Mesenchymal stem cell (in vitro differentiated cells and primary cell): ENCODE measurements around the gene WNT2.

Experiments used
- DNase-seq: peaks from one replicate; pipeline ENCODE4 v3.0.0-alpha.2; 2013
- H2AFZ ChIP-seq: one replicate; pipeline ENCODE4 v1.6.1; 2013; ENCODE audit warnings: low read depth, mild to moderate bottlenecking, control low read depth, inconsistent platforms, low read length, moderate library complexity
- H2AK5ac ChIP-seq: 2 replicates; pipeline ENCODE4 v1.6.1; 2013; ENCODE audit warnings: low read length, moderate library complexity, mild to moderate bottlenecking, inconsistent platforms; ENCODE audit not compliant: severe bottlenecking
- H2BK120ac ChIP-seq: one replicate; pipeline ENCODE4 v1.6.1; 2013; ENCODE audit warnings: low read depth, mild to moderate bottlenecking, inconsistent platforms, low read length, moderate library complexity
- H2BK12ac ChIP-seq, 2 experiments: one replicate each; pipeline ENCODE4 v1.6.1; 2013; ENCODE audit warnings: inconsistent platforms in 2 of 2, low read length in 2 of 2, mild to moderate bottlenecking in 2 of 2, moderate library complexity in 2 of 2, control low read depth in 1 of 2
- H2BK15ac ChIP-seq: one replicate; pipeline ENCODE4 v1.6.1; 2013; ENCODE audit warnings: mild to moderate bottlenecking, low read depth, inconsistent platforms; ENCODE audit not compliant: poor library complexity, severe bottlenecking
- H2BK5ac ChIP-seq: 2 replicates; pipeline ENCODE4 v1.6.1; 2013; ENCODE audit warnings: low read depth, mild to moderate bottlenecking, low read length, control low read depth, inconsistent platforms; ENCODE audit not compliant: poor library complexity, severe bottlenecking
- H3K14ac ChIP-seq, 2 experiments: one replicate each; pipeline ENCODE4 v1.6.1; 2013; ENCODE audit warnings: inconsistent platforms in 2 of 2, low read length in 2 of 2, control low read depth in 1 of 2, mild to moderate bottlenecking in 1 of 2, moderate library complexity in 1 of 2
- H3K18ac ChIP-seq, 2 experiments: one replicate each; pipeline ENCODE4 v1.6.1; 2013; ENCODE audit warnings: inconsistent platforms in 2 of 2, low read length in 2 of 2, control low read depth in 1 of 2, low read depth in 1 of 2, mild to moderate bottlenecking in 1 of 2
- H3K23ac ChIP-seq, 2 experiments: one replicate each; pipeline ENCODE4 v1.6.1; 2013; ENCODE audit warnings: inconsistent platforms in 2 of 2, low read length in 2 of 2, mild to moderate bottlenecking in 2 of 2, moderate library complexity in 2 of 2, control low read depth in 1 of 2
- H3K27ac ChIP-seq: 2 replicates; pipeline ENCODE4 v1.5.1; 2013; ENCODE audit warnings: mild to moderate bottlenecking, moderate library complexity, low read length, control low read depth, inconsistent platforms; ENCODE audit not compliant: poor library complexity, severe bottlenecking
- H3K27me3 ChIP-seq, 2 experiments: 2 replicates each; pipeline versions ENCODE4 v1.6.1 to v1.7.0; 2013; ENCODE audit warnings: low read length in 2 of 2, mild to moderate bottlenecking in 2 of 2, moderate library complexity in 2 of 2, control low read depth in 1 of 2, inconsistent platforms in 1 of 2; ENCODE audit not compliant: control insufficient read depth in 1 of 2, insufficient read depth in 1 of 2
- H3K36me3 ChIP-seq, 2 experiments: 2 replicates each; pipeline versions ENCODE4 v1.6.1 to v1.7.0; 2013; ENCODE audit warnings: low read length in 2 of 2, control low read depth in 1 of 2, inconsistent platforms in 1 of 2, low read depth in 1 of 2, mild to moderate bottlenecking in 1 of 2; ENCODE audit not compliant: insufficient read depth in 2 of 2, control insufficient read depth in 1 of 2
- H3K4ac ChIP-seq, 2 experiments: one replicate each; pipeline ENCODE4 v1.6.1; 2013; ENCODE audit warnings: inconsistent platforms in 2 of 2, low read length in 2 of 2, mild to moderate bottlenecking in 2 of 2, moderate library complexity in 2 of 2, control low read depth in 1 of 2, low read depth in 1 of 2
- H3K4me1 ChIP-seq: 2 replicates; pipeline ENCODE4 v1.6.1; 2013; ENCODE audit warnings: low read depth, low read length, control low read depth; ENCODE audit not compliant: control insufficient read depth, insufficient read depth
- H3K4me2 ChIP-seq: 2 replicates; pipeline ENCODE4 v1.6.1; 2013; ENCODE audit warnings: low read length, mild to moderate bottlenecking, inconsistent platforms; ENCODE audit not compliant: poor library complexity, severe bottlenecking
- H3K4me3 ChIP-seq, 2 experiments: 2 replicates each; pipeline versions ENCODE4 v1.5.1 to v1.7.0; 2013; ENCODE audit warnings: low read length in 2 of 2, mild to moderate bottlenecking in 2 of 2, control low read depth in 1 of 2, low read depth in 1 of 2; ENCODE audit not compliant: insufficient read depth in 1 of 2
- H3K79me1 ChIP-seq: replicated peaks from 2 replicates; pipeline ENCODE4 v1.6.1; 2013; ENCODE audit warnings: mild to moderate bottlenecking, control low read depth, low read length, inconsistent platforms; ENCODE audit not compliant: poor library complexity, severe bottlenecking
- H3K9ac ChIP-seq: 2 replicates; pipeline ENCODE4 v1.7.0; 2013; ENCODE audit warnings: mild to moderate bottlenecking, low read length, moderate library complexity
- H3K9me3 ChIP-seq: 2 replicates; pipeline ENCODE4 v1.7.0; 2013; ENCODE audit warnings: mild to moderate bottlenecking, low read length; ENCODE audit not compliant: control insufficient read depth
- H4K8ac ChIP-seq: one replicate; pipeline ENCODE4 v1.6.1; 2013; ENCODE audit warnings: inconsistent platforms, mild to moderate bottlenecking, low read length, moderate library complexity
- H4K91ac ChIP-seq: one replicate; pipeline ENCODE4 v1.6.1; 2013; ENCODE audit warnings: mild to moderate bottlenecking, low read length, inconsistent platforms
- WGBS: methylation state at CpG from one replicate; pipeline ENCODE4 v1.1.7; 2013; ENCODE audit warnings: mixed read lengths; 5-methylcytosine and 5-hydroxymethylcytosine counted together

Gene WNT2

GRCh38 chr7:117325836-117326235 is 3.0 kb upstream of the WNT2 start:
- Histone ChIP-seq H4K8ac (no peak overlapping the region), H3K27me3 (peaks cover 16 to 21% of the 10 kb centered on the region in 2 experiments), H3K23ac (no peak overlapping the region), H3K9me3 (peaks cover 31% of the 10 kb centered on the region), H3K4me2 (no peak overlapping the region), H3K36me3 (no peaks in the 10 kb centered on the region), H3K4me3 (no peak overlapping the region), H3K4ac (no peak overlapping the region), H3K18ac (no peak overlapping the region), H2BK12ac (no peak overlapping the region), H2BK15ac (no peak overlapping the region), H2AFZ (no peak overlapping the region), H2AK5ac (no peak overlapping the region), H3K9ac (no peak overlapping the region), H3K14ac (no peak overlapping the region), H2BK120ac (no peak overlapping the region), H4K91ac (no peak overlapping the region), H2BK5ac (no peak overlapping the region), H3K27ac (peak overlapping the region; percentile 20), H3K79me1 (no peaks in the 10 kb centered on the region), H3K4me1 (peaks cover 22% of the 10 kb centered on the region)
- DNase-seq: no peak
- WGBS: 100% methylated on average over 1 of the region's 1 CpG

GRCh38 chr7:117324960-117325359 is 2.1 kb upstream of the WNT2 start:
- WGBS: 62% methylated on average over 3 of the region's 4 CpGs
- Histone ChIP-seq H3K36me3 (peaks cover 0 to 3% of the 10 kb centered on the region in 2 experiments), H3K4me2 (peak overlapping the region; percentile 91), H2AK5ac (no peak overlapping the region), H3K9ac (peak overlapping the region; percentile 57), H2BK12ac (no peak overlapping the region), H3K4me1 (peaks cover 22% of the 10 kb centered on the region), H3K4me3 (peak overlapping the region in 1 of 2 experiments; percentile 80), H4K91ac (no peak overlapping the region), H4K8ac (no peak overlapping the region), H2AFZ (no peak overlapping the region), H3K23ac (no peak overlapping the region), H2BK120ac (no peak overlapping the region), H3K4ac (no peak overlapping the region), H3K14ac (no peak overlapping the region), H3K18ac (no peak overlapping the region), H3K27ac (peak overlapping the region; percentile 15), H3K9me3 (peaks cover 22% of the 10 kb centered on the region), H2BK15ac (no peak overlapping the region), H3K79me1 (no peaks in the 10 kb centered on the region), H2BK5ac (no peak overlapping the region), H3K27me3 (peaks cover 16 to 27% of the 10 kb centered on the region in 2 experiments)
- no peak for DNase-seq

GRCh38 chr7:117323851-117324711 is 1.2 kb upstream of the WNT2 start:
- peak; percentile 56 for DNase-seq
- peak overlapping the region; percentile 32 for H4K8ac ChIP-seq
- peak overlapping the region in 1 of 2 experiments; percentile 66 for H2BK12ac ChIP-seq
- peaks cover 22% of the 10 kb centered on the region for H3K4me1 ChIP-seq
- H3K9ac ChIP-seq: peak overlapping the region; percentile 57
- H3K23ac ChIP-seq: no peak overlapping the region
- peak overlapping the region in 1 of 2 experiments; percentile 77 for H3K18ac ChIP-seq
- H2BK120ac ChIP-seq: no peak overlapping the region
- no peak overlapping the region for H2BK15ac ChIP-seq
- no peak overlapping the region for H4K91ac ChIP-seq
- under 1% methylated on average over 51 of the region's 67 CpGs for WGBS
- H2AFZ ChIP-seq: peak overlapping the region; percentile 80
- no peak overlapping the region for H2BK5ac ChIP-seq
- no peak overlapping the region for H3K27ac ChIP-seq
- H3K14ac ChIP-seq: no peak overlapping the region
- no peak overlapping the region for H3K4ac ChIP-seq
- peak overlapping the region; percentile 91 for H3K4me2 ChIP-seq
- no peaks in the 10 kb centered on the region for H3K79me1 ChIP-seq
- peaks cover 16% of the 10 kb centered on the region for H3K9me3 ChIP-seq
- peaks cover 16 to 27% of the 10 kb centered on the region in 2 experiments for H3K27me3 ChIP-seq
- peak overlapping the region; percentile 51 to 80 for H3K4me3 ChIP-seq
- H3K36me3 ChIP-seq: peaks cover 0 to 3% of the 10 kb centered on the region in 2 experiments
- H2AK5ac ChIP-seq: no peak overlapping the region

DNA sequence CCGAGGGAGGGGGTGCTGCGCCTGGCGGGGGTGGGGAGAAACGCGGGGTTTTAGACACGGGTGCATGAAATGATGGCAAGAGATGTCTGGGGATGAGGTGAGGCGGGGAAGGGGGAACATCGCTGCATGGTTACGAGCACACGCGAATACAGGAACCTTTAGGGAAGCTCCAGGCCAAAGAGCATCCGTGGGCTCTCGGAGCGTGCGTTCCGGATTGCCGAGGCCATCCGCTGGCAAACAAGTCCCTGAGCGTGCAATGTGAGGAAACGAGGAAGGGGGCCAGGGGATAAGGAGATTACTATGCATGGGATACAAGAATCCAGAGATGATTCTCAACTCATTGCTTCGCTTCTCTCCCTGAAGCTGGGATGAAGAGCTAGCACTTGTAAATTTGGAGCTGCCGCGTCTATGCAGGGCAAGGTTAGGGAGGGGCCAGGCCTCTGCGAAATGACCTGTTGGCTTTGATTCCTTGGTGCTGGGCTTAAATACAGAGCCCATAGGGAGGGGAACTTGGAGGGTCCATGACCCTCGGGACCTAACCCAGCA is 520 bp upstream of the WNT2 start:
- peaks cover 22% of the 10 kb centered on the region for H3K4me1 ChIP-seq
- H4K91ac ChIP-seq: no peak overlapping the region
- H3K79me1 ChIP-seq: no peaks in the 10 kb centered on the region
- H3K4me2 ChIP-seq: peak overlapping the region; percentile 91
- no peak overlapping the region for H2BK5ac ChIP-seq
- DNase-seq: peak; percentile 57
- no peak overlapping the region for H3K23ac ChIP-seq
- no peak overlapping the region for H3K18ac ChIP-seq
- 1% methylated on average over 25 of the region's 25 CpGs for WGBS
- H3K4ac ChIP-seq: no peak overlapping the region
- H3K9ac ChIP-seq: peak overlapping the region; percentile 57
- H2BK15ac ChIP-seq: no peak overlapping the region
- H3K36me3 ChIP-seq: peaks cover 0 to 3% of the 10 kb centered on the region in 2 experiments
- H2AFZ ChIP-seq: no peak overlapping the region
- H3K27me3 ChIP-seq: peaks cover 16 to 27% of the 10 kb centered on the region in 2 experiments
- no peak overlapping the region for H3K27ac ChIP-seq
- H2AK5ac ChIP-seq: no peak overlapping the region
- no peak overlapping the region for H2BK12ac ChIP-seq
- H2BK120ac ChIP-seq: no peak overlapping the region
- peaks cover 11% of the 10 kb centered on the region for H3K9me3 ChIP-seq
- no peak overlapping the region for H3K14ac ChIP-seq
- peak overlapping the region; percentile 61 to 80 for H3K4me3 ChIP-seq
- no peak overlapping the region for H4K8ac ChIP-seq
